HL-60 (cell line): ENCODE measurements around the gene GMCL2.

ENCODE experiments used
- POLR2AphosphoS5 ChIP-seq: IDR thresholded peaks from 2 replicates; pipeline ENCODE4 v1.6.1; 2012; ENCODE audit warnings: low read depth
- REST ChIP-seq: IDR thresholded peaks from 2 replicates; pipeline ENCODE4 v1.6.1; 2012; ENCODE audit warnings: low read depth; ENCODE audit not compliant: insufficient replicate concordance
- TF ChIP-seq, protein P1 (sequence below): IDR thresholded peaks from one replicate; pipeline ENCODE4 v1.5.1; 2011; ENCODE audit warnings: low read length, control low read depth, inconsistent platforms; ENCODE audit not compliant: insufficient read depth

GRCh38 chr5:178155065-178155464 lies 32.1 kb downstream of the GMCL2 start:
- TF ChIP-seq, protein P1, sequence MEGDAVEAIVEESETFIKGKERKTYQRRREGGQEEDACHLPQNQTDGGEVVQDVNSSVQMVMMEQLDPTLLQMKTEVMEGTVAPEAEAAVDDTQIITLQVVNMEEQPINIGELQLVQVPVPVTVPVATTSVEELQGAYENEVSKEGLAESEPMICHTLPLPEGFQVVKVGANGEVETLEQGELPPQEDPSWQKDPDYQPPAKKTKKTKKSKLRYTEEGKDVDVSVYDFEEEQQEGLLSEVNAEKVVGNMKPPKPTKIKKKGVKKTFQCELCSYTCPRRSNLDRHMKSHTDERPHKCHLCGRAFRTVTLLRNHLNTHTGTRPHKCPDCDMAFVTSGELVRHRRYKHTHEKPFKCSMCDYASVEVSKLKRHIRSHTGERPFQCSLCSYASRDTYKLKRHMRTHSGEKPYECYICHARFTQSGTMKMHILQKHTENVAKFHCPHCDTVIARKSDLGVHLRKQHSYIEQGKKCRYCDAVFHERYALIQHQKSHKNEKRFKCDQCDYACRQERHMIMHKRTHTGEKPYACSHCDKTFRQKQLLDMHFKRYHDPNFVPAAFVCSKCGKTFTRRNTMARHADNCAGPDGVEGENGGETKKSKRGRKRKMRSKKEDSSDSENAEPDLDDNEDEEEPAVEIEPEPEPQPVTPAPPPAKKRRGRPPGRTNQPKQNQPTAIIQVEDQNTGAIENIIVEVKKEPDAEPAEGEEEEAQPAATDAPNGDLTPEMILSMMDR: no peak
- no peak for TF ChIP-seq POLR2AphosphoS5
- TF ChIP-seq REST: no peak
